Measurements from ENCODE around the gene EBF3.

EBF3 gene

GRCh38 chr10:129851941-129852640 lies 112.0 kb downstream of the EBF3 start:
- TF ChIP-seq SIN3A (IDR thresholded peaks at IDR 0.05; ENCODE audit: borderline replicate concordance, insufficient read depth, low read length), result no peak
- TF ChIP-seq POLR2AphosphoS5 (IDR thresholded peaks at IDR 0.05; ENCODE audit: low read depth, low read length), result no peak
- no peak for TF ChIP-seq REST (IDR thresholded peaks at IDR 0.05; ENCODE audit: insufficient read depth in 1 of 2, low read depth in 2 of 2, low read length in 2 of 2)
- TF ChIP-seq TAF1 (IDR thresholded peaks at IDR 0.05; ENCODE audit: borderline replicate concordance, insufficient read depth, low read length), result no peak
- TF ChIP-seq FOXP2 (optimal IDR thresholded peaks at IDR 0.05; ENCODE audit: borderline replicate concordance, extremely low read depth, extremely low read length, insufficient read depth), result no peak

DNA sequence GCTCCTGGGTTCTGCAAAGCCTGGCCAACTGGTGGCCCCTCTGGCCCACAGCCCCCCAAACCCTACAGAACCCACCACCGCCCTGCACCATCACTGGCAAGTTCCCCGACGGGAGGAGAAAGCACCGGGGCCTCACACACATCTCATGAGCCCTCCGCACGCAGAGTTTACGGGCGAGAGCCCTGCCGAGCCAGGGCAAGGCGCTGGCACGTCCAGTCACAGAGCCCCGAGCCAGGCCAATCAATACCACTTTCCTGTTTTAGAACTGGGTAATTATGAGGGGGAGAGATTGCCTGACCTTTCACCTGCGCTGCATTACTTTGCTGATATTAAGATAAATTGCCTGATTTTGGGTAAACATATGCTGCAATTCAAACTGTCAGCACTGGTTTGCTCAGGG lies 113.3 kb downstream of the EBF3 start:
- TF ChIP-seq TAF1 (IDR thresholded peaks at IDR 0.05; ENCODE audit: borderline replicate concordance, insufficient read depth, low read length), result no peak
- no peak for TF ChIP-seq FOXP2 (optimal IDR thresholded peaks at IDR 0.05; ENCODE audit: borderline replicate concordance, extremely low read depth, extremely low read length, insufficient read depth)
- TF ChIP-seq POLR2AphosphoS5 (IDR thresholded peaks at IDR 0.05; ENCODE audit: low read depth, low read length), result no peak
- TF ChIP-seq SIN3A (IDR thresholded peaks at IDR 0.05; ENCODE audit: borderline replicate concordance, insufficient read depth, low read length), result no peak
- no peak for TF ChIP-seq REST (IDR thresholded peaks at IDR 0.05; ENCODE audit: insufficient read depth in 1 of 2, low read depth in 2 of 2, low read length in 2 of 2)

- TF ChIP-seq SIN3A (IDR thresholded peaks at IDR 0.05; ENCODE audit: borderline replicate concordance, insufficient read depth, low read length) (no peak), REST (IDR thresholded peaks at IDR 0.05; ENCODE audit: insufficient read depth in 1 of 2, low read depth in 2 of 2, low read length in 2 of 2) (no peak), TAF1 (IDR thresholded peaks at IDR 0.05; ENCODE audit: borderline replicate concordance, insufficient read depth, low read length) (no peak), FOXP2 (optimal IDR thresholded peaks at IDR 0.05; ENCODE audit: borderline replicate concordance, extremely low read depth, extremely low read length, insufficient read depth) (no peak), POLR2AphosphoS5 (IDR thresholded peaks at IDR 0.05; ENCODE audit: low read depth, low read length) (no peak)
These were observed 113.8 kb downstream of the EBF3 start for GRCh38 chr10:129850316-129850715.

DNA sequence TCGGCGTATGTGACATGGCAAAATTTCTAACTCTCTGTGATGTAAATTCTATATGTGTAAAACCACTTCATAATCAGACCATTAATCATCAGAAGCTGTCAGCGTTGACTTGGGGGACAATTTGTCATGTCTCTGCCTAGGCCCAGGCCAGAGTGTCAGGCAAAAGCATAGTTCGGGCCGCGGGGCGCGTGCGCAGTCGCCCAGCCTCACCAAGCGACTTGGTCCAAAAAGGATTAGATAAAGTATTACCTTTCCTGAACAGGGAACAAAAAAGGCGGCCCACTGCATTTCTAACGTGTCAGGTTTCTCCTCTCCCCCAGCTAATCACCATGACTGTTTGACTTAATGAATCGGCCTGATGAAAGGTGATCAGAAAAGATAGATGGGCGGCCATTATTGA lies 114.2 kb downstream of the EBF3 start:
- no peak for TF ChIP-seq TAF1 (IDR thresholded peaks at IDR 0.05; ENCODE audit: borderline replicate concordance, insufficient read depth, low read length)
- TF ChIP-seq POLR2AphosphoS5 (IDR thresholded peaks at IDR 0.05; ENCODE audit: low read depth, low read length), result no peak
- no peak for TF ChIP-seq SIN3A (IDR thresholded peaks at IDR 0.05; ENCODE audit: borderline replicate concordance, insufficient read depth, low read length)
- no peak for TF ChIP-seq FOXP2 (optimal IDR thresholded peaks at IDR 0.05; ENCODE audit: borderline replicate concordance, extremely low read depth, extremely low read length, insufficient read depth)
- TF ChIP-seq REST (IDR thresholded peaks at IDR 0.05; ENCODE audit: insufficient read depth in 1 of 2, low read depth in 2 of 2, low read length in 2 of 2), result no peak

Data from PFSK-1 (cell line).